CD1c-positive myeloid dendritic cell (primary cell): Measurements from ENCODE around the gene NOP9.

Experiments used
- DNase-seq: peaks from one replicate; pipeline ENCODE4 v3.0.0-alpha.2; 2016; ENCODE audit errors: extremely low spot score

NOP9 gene

DNA sequence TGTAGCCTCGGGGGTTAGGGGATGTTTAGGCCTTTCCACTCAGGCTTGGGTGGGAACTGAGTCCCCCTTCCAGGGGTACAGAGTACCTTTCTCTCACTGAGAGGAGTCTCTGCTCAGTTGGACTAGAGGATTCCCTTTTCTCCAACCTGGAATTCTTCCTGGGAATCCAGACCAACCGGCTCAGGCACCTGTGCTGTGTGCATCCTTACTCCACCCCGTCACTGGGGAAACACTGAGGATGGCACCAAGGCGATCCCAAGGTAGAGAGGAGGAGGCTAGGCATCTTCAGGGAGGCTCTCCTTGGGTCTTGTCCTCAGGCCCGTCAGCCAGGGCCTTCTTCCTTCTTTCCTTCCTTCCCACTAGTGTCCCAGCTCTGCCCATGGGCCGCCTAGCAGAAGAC is 35.8 kb upstream of the NOP9 start:
- no peak for DNase-seq

DNA sequence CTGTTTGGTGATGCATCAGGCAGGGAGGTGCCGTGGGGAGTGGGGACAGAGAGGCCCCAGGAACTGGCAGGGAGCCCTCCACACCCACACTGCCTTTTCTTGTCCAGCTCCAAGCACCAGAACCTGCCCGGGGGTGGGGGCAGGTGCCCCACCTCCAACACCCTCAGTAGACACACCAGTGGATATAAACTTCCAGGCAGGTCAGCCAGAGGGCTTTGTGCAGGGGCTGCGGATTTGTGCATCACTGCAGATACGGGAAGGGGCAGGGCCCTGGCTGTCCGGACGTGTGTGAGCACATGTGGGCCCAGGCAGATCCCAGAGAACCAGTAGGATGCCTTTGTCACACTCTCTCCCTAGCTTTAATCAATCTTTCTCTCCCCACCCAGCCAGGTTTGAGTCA is 35.4 kb upstream of the NOP9 start:
- DNase-seq = no peak

DNA sequence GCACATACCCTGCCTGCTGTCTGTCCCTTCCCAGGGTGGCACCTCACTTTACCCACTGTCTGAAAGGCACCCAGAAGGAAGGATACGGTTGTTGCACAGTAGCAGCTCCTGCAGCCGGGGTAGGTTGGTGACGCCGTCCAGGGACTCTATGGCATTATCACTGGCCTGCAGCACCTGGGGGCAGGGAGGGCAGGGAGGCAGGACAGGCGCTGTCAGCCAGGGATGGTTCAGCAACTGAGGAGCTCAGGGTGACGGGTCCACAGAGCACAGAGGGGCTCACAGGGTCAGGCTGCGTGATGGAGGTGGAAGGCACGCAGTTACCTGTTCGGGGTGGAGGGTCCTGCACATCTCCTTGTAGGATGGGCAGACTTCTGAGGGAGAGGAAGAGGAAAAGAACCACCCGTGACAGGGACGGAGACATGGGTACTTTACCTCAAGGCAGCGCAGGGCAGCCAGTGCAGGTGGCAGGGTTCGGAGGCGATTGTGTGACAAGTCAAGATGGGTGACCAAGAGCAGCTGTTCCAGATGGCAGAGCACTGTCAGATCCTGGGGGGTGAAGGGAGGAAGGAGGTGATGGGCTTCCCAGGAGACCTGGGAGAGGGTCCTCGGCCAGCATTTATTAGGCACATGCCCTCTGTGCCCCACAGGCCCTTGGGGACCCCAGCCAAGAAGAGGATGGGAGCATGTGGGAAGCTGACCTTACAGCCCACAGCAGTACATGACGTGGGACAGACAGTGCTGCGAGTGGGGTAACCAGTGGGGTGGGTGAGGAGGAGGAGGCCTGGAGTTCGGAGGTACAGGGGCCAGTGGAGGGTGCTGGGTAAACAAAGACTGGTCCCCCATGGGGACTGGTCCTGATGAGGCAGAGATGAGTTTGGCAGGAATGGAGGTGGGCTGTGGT is 33.1 kb upstream of the NOP9 start:
- no peak for DNase-seq

DNA sequence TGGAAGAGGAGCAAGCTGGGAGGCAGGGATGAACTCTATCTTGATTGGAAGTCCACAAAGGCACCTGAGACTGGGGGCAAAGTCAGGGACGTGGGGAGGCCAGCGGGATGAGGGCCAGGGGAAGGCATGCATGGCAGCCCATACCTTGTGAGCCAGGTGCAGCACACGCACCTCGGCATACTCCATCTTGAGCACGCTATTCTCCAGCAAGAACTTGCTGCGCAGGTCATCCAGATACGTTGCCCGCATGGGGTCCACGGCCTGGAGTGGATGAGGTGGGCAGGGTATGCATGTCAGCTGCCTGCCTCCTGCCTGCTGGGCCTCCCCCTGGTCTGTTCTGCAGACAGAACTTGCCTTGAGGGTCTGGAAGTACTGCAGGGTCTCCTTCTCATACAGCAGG is 32.1 kb upstream of the NOP9 start:
- DNase-seq = no peak

DNA sequence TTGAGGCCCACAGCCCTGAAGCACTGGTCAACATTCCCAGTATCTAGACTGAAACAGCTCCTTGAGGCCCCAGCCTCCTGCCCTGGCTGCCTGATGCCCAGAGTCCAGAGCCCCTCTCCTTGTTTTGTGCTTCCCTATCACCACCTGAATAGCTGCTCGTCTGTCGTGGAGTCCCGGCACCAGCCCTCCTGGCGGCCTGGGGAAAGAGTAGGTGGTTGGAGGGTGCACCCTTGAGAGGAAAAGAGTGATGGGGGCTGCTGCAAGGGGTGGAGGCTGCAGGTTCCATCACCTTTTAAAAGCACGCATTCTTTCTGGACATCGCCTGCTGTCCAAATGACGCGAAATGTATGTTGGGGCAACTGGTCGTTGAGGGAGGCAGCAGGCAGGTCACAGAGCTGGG is 31.4 kb upstream of the NOP9 start:
- DNase-seq = no peak

DNA sequence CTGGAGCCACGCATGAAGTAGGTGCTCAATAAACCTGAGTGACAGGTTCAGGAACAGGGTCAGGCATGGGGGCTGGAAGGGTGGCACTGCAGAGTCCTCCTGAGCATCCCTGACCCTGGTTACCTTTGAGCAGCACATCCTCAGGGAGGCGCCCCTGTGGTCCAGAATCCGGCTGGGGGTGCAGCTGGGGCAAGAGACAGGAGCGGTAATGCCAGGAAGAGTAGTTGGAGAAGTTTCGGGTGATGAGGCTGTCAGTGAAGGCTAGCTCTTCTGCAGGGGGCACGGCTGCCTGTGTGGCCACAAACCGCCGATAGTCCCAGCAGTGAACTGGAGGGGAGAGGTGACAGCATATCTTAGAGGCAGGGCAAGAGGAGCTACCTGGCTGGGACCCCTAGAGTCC is 30.3 kb upstream of the NOP9 start:
- no peak for DNase-seq

DNA sequence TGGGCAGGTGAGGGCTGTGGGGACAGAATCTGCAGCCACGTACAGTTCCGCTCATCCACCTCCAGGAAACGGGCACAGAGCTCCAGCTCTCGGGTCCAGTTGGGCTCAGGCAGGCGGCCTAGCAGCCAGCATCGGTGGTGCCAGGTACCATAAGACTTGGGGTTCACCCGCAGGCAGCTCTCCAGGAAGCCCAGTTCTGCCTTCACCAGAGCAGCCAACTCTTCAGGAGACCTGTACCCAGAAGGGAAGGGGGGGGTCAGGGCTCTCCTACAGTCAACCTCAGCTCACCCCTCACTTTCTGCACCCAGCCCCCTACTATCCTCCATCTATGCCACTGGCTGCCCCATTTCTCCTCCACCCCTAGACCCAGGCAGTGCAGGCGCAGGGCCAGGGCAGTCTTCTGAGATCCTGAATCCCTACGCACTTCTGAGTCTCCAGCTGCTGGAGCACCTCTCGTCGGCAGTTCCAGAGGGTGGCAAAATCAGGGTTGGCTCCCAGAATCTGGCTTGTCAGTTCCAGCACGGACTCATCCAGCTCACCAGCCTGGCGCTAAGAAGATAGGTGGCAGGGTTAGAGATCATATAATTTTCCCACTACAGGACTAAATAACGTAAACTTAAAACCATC is 29.6 kb upstream of the NOP9 start:
- DNase-seq = no peak

- DNase-seq = no peak
Observed at GRCh38 chr14:24270537-24271133, 29.0 kb upstream of the NOP9 start.

DNA sequence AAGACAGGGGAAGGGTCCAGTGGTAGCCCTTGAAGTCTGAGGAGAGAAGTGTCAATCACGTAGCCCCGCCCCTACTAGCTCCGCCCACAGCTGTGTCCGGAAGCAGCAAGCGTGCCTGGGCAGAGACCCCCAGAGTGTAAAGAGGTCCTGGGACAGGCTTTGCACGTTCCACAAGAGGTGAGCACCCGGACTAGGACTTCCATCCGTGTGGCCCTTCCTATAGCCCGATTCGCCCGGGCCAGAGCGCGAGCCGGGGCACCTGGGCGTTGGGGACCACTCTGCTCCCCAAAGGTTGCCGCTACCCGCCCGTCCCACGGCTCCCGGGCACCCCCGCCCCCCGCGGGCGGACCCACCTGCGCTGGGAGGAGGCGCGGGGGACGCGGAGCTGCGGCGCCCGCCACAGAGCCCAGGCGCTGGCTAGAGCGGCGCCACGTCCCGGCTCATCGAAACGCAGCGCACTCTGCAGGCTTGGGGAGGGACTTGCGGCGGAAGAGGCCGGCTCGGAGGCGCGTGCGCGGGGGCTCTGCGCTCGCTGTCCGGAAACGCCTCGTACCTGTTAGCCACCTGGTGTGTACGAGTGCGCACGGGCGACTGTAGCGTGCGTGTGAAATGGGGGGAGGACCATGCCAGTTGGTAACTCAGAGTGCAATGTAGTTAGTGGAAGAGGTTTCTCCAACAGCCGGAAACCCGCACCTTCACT is 28.4 kb upstream of the NOP9 start, which contains the start of gene RABGGTA:
Gene RABGGTA, minus strand, starts transcription at position 464 of the 700 bp plus-strand sequence. CDS start 482 bp downstream, outside the sequence.
- DNase-seq = peak; percentile 92

DNA sequence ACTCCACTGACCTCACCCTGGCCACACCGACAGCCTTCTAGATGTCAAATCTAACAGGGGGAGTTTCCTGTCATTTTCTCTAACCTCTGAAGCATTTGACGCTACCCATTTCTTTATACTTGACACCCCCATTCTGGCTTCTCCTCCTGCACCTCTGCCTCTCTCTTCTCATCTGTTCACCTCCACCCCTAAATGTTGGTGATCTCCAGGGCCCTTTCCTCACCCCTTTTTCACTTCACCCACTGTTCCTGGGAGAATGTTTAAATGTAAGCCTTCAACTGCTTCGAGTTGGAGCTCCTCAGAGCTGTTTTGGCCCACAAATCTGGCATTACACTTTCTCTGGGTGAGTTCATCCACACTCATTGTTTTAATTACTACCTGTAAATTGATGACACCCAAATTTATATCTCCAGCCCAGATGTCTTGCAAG is 27.8 kb upstream of the NOP9 start:
- DNase-seq = no peak

DNA sequence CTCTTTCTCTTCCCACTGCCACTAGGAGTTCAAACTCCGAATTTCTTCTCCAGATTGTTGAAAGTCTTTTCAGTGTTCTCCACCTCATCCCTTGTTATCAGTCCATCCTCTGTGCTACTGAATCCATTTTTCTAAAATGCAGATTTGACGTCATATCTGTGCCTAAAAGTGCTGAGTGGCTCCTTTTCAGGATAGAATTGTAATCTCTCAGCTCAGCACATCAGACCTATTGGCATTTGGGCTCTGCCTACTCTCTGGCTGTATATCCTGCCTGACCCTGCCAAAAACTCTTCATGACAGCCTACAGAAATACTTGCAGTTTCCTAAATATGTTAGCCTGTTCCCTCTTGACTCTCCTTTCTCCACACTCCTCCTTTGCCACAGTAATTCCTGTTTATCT is 27.2 kb upstream of the NOP9 start:
- no peak for DNase-seq

- DNase-seq = no peak
Observed at GRCh38 chr14:24273422-24273998, 26.1 kb upstream of the NOP9 start.

DNA sequence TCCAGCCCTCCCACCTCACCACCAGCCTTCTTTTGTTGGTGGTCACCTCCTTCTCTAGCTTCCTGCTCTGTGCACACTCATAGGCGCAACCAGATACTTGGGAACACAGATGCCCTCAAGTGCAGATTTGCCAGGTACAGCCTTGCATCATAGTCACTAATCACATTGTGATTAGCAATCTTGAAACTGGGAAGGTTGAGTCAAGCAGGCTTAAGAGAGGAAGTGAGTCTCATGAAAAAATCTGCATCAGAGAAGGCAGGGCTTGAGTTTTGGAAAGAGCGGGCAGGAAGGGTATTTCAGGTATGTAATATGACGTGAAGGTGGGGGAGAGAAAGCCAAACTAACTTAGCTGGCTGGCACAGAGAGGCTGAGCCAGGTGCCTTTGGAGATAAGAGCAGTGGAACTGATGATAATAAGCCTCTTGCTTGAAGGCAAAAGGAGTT is 25.5 kb upstream of the NOP9 start:
- peak; percentile 93 for DNase-seq

DNA sequence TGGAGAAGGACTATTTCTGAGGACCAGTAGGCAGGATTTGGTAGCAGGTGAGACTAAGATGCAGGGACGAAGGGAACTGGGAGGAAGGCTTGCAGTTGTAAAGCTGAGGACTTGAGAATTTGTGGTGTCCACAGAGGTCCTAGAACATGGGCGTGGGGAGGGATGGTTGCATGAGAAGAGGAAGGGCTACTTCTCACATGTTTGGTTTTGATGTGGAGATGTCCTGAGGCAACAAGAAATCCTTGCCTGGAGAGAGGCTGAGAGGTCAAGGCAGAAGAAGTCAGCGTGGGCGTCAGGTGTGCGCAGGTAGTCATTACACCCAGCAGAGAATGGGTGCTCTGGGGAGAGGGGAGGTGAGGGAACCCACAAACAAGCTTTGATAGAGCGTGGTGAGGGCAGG is 22.6 kb upstream of the NOP9 start:
- DNase-seq = peak; percentile 65

DNA sequence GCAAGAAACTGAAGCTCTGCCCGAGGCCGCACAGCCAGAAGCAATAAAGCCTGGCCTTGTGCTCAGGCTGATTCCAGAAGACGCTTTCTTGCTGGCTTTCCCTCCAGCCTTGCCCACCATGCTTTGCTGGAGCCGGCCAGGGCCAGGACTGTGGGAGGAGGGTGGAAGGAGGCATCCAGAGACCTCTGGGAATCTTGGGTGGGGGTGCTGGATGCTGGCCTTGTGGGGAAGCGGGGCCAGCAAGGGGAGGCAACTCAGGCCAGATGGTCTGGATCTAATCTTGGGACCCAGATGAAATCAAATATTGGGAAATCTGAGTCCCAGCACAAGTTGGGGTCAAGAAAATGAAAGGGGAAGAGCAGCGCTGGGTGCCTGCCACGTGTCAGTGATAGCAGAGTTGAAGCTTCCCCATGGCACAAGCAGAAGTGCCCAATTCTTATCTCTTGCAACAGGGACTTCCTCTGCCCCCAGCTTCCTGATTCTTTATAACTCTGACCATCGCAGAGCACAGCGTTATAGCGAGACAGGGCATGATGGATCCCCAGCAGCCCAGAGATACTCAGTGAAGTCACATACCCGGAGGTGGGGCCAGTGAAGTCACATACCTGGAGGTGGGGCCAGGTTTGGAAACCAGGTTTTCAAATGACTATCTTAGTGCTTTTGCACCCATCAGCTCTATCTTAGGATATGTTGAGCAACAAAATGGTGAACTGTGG is 21.9 kb upstream of the NOP9 start:
- DNase-seq = peak; percentile 91

DNA sequence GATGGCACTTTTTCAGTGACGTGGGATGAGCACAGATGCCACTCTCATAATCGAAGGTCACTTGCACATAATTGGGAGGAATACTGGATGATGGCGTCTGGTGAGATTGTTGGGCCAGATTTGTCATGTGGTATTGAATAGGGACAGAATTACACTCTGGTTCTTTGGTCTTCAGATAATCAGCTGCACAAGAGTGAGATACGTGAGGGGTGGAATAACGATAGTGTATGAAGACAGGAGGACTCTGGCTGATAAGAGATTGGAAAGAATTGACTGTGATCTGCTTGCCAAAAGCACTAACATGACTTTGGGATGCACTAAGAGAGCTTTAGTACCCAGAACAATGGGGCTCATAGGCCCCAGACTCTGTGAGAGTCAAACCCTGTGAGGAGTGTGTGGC is 21.2 kb upstream of the NOP9 start:
- no peak for DNase-seq

DNA sequence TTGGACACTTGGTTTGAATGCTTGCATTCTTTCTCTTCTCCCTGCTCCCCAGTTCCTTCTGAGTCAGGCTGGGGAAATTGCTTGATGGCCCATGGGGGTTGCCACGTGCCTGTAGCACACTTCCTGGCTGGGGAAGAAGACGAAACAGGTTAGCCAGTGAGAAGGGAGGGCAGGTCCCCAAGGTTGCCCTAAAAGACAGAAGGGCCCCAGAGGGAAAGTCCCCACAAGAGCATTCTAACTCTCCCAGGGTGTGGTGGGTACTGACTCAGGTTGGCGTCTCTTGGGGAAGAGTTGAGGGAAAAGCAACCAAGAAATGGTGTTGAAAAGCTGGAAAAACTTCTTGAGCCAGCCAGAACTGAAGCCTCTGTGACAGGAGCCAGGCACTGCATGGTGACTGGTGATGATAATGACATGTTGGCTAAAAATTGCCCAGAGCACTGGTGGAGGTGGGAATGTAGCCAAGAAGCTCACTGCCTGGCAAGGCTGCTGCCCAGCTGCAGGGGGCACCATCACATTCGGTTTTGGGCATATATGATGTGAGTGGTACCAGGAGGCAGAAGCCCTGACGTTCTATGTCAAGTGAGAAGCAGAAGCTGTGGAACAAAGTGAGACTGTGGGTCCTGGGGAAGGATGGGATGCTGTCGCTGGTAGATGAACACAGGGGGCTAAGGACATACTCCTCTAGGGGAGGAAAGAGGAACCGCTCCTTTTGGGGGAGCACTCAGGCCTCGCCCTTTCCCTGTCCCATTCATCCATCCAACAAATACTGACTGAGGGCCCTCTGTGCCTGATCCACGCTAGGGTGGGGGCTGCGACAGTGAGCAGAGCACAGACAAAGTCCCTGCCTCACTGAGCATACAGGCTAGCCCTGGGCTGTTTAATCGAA is 20.1 kb upstream of the NOP9 start:
- peak; percentile 47 for DNase-seq

DNA sequence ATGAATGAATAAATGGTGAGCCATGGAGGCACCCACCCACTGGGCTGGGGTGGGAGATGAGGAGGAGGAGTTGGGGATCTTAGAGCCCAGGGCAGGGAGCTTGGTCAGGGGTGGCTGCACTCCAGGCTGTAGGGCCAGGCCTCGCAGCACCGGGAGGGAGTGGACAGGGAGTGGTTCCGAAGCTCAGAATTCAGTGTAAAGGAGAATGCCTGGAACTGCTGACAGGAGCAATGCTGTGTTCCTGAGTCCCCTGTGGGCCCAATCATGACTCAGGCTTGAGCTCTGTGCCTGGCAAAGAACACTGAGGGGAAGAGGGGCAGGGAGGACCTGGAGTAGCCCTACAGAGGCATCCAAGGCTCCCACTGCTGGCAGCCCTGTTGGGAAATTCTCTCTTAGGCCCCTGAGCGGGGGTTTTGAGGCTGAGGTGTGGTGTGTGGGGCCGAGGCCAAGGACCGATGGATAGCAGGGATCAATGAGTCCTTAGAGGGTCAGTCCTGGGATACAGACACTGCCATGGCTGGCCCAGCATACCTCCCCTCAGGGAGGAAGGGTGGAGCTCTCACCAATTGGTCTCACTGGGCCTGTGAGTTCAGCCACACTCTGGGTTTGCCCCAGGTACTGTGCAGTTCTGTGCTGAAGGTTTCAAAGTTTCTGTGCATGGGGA is 18.7 kb upstream of the NOP9 start:
- no peak for DNase-seq

GRCh38 chr14:24281636-24282035 is 18.0 kb upstream of the NOP9 start:
- DNase-seq = peak; percentile 33

- no peak for DNase-seq
Observed at GRCh38 chr14:24282736-24283135, 16.9 kb upstream of the NOP9 start.
